Measurements from ENCODE around the gene ZBTB20.

ZBTB20 gene

GRCh38 chr3:115019900-115020299, 127.2 kb downstream of the ZBTB20 start:
- no peak for DNase-seq (ENCODE audit: low read depth)

- DNase-seq (ENCODE audit: low read depth) = no peak
Observed at GRCh38 chr3:115018694-115019093, 128.4 kb downstream of the ZBTB20 start.

- DNase-seq (ENCODE audit: low read depth) = no peak
Observed at GRCh38 chr3:115007966-115008365, 139.1 kb downstream of the ZBTB20 start.

GRCh38 chr3:115004201-115005140, 142.6 kb downstream of the ZBTB20 start:
- no peak for DNase-seq (ENCODE audit: low read depth)

- DNase-seq (ENCODE audit: low read depth) = no peak
Observed at GRCh38 chr3:114998971-114999579, 148.0 kb downstream of the ZBTB20 start.

GRCh38 chr3:114994554-114995341, 152.3 kb downstream of the ZBTB20 start:
- DNase-seq (ENCODE audit: low read depth) = no peak

- DNase-seq (ENCODE audit: low read depth) = no peak
Observed at GRCh38 chr3:114985776-114986175, 161.3 kb downstream of the ZBTB20 start.

- DNase-seq (ENCODE audit: low read depth) = no peak
Observed at GRCh38 chr3:114983248-114983647, 163.8 kb downstream of the ZBTB20 start.

GRCh38 chr3:114974387-114974786, 172.7 kb downstream of the ZBTB20 start:
- DNase-seq (ENCODE audit: low read depth) = no peak

GRCh38 chr3:114973536-114973935, 173.6 kb downstream of the ZBTB20 start:
- DNase-seq (ENCODE audit: low read depth) = no peak

GRCh38 chr3:114967168-114967567, 179.9 kb downstream of the ZBTB20 start:
- no peak for DNase-seq (ENCODE audit: low read depth)

GRCh38 chr3:114962189-114962588, 184.9 kb downstream of the ZBTB20 start:
- no peak for DNase-seq (ENCODE audit: low read depth)

GRCh38 chr3:114958930-114959329, 188.2 kb downstream of the ZBTB20 start:
- DNase-seq (ENCODE audit: low read depth) = no peak

GRCh38 chr3:114953800-114954199, 193.3 kb downstream of the ZBTB20 start:
- DNase-seq (ENCODE audit: low read depth) = no peak

- no peak for DNase-seq (ENCODE audit: low read depth)
Observed at GRCh38 chr3:114953215-114953799, 193.8 kb downstream of the ZBTB20 start.

- no peak for DNase-seq (ENCODE audit: low read depth)
Observed at GRCh38 chr3:114942773-114943172, 204.3 kb downstream of the ZBTB20 start.

GRCh38 chr3:114941626-114942309, 205.3 kb downstream of the ZBTB20 start:
- DNase-seq (ENCODE audit: low read depth) = no peak

- no peak for DNase-seq (ENCODE audit: low read depth)
Observed at GRCh38 chr3:114939920-114940319, 207.2 kb downstream of the ZBTB20 start.

- no peak for DNase-seq (ENCODE audit: low read depth)
Observed at GRCh38 chr3:114933407-114933806, 213.7 kb downstream of the ZBTB20 start.

GRCh38 chr3:114929971-114930732, 216.9 kb downstream of the ZBTB20 start:
- DNase-seq (ENCODE audit: low read depth) = no peak

All from CMK (cell line).